GM12878 (cell line): Measurements from ENCODE around the gene GIMAP8. TPM values are rescaled to one million over a fixed set of nuclear protein-coding genes. Genes with fewer than 3 reads are reported as not detected.
A peak's percentile ranks its signal among the peaks of the same experiment; 100 is the strongest.

Experiments used
- ATAC-seq: fragments of 200-7000 bp; cut with Tn5 transposase; 3 replicates; pipeline ENCODE4 v1.9.1; 2020; ENCODE audit warnings: mild to moderate bottlenecking, moderate library complexity
- BruUV-seq: library from RNA; stranded (reverse); fragments of 400-500 nt; replicated peaks from 2 replicates; lab custom pipeline; 2021; lab: Mats Ljungman, UMichigan
- CTCF ChIA-PET: fragments of 300-600 bp; sonication (Branson Sonifier 250); formaldehyde crosslinking; extraction: SDS; loops from one replicate; lab custom pipeline; 2021; ENCODE audit warnings: inconsistent platforms; lab: Yijun Ruan, JAX
- POLR2A ChIA-PET: fragments of 350-600 bp; formaldehyde crosslinking; extraction: SDS; loops from one replicate; lab custom pipeline; 2021; ENCODE audit warnings: inconsistent platforms; lab: Charles Lee
- RAD21 ChIA-PET: fragments of 300-600 bp; sonication (Branson Sonifier 250); formaldehyde crosslinking; loops from one replicate; lab custom pipeline; 2023; ENCODE audit warnings: antibody characterized with exemption; ENCODE audit not compliant: unreplicated experiment; lab: Charles Lee
- SMC1A ChIA-PET: fragments of 300-600 bp; sonication (Branson Sonifier 250); formaldehyde crosslinking; loops from one replicate; lab custom pipeline; 2023; ENCODE audit not compliant: unreplicated experiment, uncharacterized antibody; lab: Charles Lee
- DNase-seq: peaks from one replicate; pipeline ENCODE4 v3.0.0-alpha.2; 2011; ENCODE audit warnings: low read depth, low spot score
- FAIRE-seq: peaks from 3 replicates; lab custom pipeline; 2011; peaks lifted over from hg19 to GRCh38; lab: Jason Lieb, UNC
- H2AFZ ChIP-seq: 2 replicates; pipeline ENCODE4 v1.6.0; 2011; ENCODE audit warnings: low read depth, low read length, control low read depth; ENCODE audit not compliant: control insufficient read depth
- H3K27ac ChIP-seq: 2 replicates; pipeline ENCODE4 v1.5.1; 2011; ENCODE audit warnings: control low read depth; ENCODE audit not compliant: control insufficient read depth, insufficient read depth
- H3K27me3 ChIP-seq, 2 experiments: replicated peaks in 1 of 2; 2 replicates each; pipeline versions ENCODE4 v1.6.0 to v1.6.1; 2011; ENCODE audit warnings: low read length in 1 of 2; ENCODE audit not compliant: control insufficient read depth in 2 of 2, insufficient read depth in 2 of 2
- H3K36me3 ChIP-seq, 2 experiments: 2 replicates each; pipeline ENCODE4 v1.5.1; 2011; ENCODE audit warnings: low read length in 1 of 2; ENCODE audit not compliant: control insufficient read depth in 2 of 2, insufficient read depth in 2 of 2
- H3K4me1 ChIP-seq: 2 replicates; pipeline ENCODE4 v1.6.1; 2011; ENCODE audit warnings: mild to moderate bottlenecking, low read length, moderate library complexity, mixed read lengths; ENCODE audit not compliant: control insufficient read depth, insufficient read depth
- H3K4me2 ChIP-seq: 2 replicates; pipeline ENCODE4 v1.6.0; 2011; ENCODE audit warnings: control low read depth; ENCODE audit not compliant: control insufficient read depth, insufficient read depth
- H3K4me3 ChIP-seq: fragments of 200-600 bp; sonication (generic); 2 replicates; pipeline ENCODE4 v1.5.1; 2016
- H3K79me2 ChIP-seq: 2 replicates; pipeline ENCODE4 v1.6.0; 2011; ENCODE audit warnings: low read length; ENCODE audit not compliant: control insufficient read depth, insufficient read depth
- H3K9ac ChIP-seq: 2 replicates; pipeline ENCODE4 v1.8.0; 2011; ENCODE audit warnings: low read length, control low read depth, mixed read lengths; ENCODE audit not compliant: control insufficient read depth, insufficient read depth
- H3K9me3 ChIP-seq: replicated peaks from 3 replicates; pipeline ENCODE4 v1.5.1; 2011; ENCODE audit warnings: mild to moderate bottlenecking, low read length; ENCODE audit not compliant: control insufficient read depth, insufficient read depth
- H4K20me1 ChIP-seq: 2 replicates; pipeline ENCODE4 v1.6.0; 2011; ENCODE audit not compliant: control insufficient read depth, insufficient read depth
- CBFB ChIP-seq: IDR thresholded peaks from 2 replicates; pipeline ENCODE4 v1.6.1; 2016; ENCODE audit warnings: antibody characterized with exemption, low read depth
- IKZF2 ChIP-seq, 2 experiments: fragments of 450-650 bp; IDR thresholded peaks; 2 replicates each; pipeline ENCODE4 v1.6.1; 2017; ENCODE audit warnings: mild to moderate bottlenecking in 2 of 2, moderate library complexity in 2 of 2
- KDM1A ChIP-seq: fragments of 200-600 bp; sonication (generic); IDR thresholded peaks from 2 replicates; pipeline ENCODE4 v1.6.1; 2016; ENCODE audit warnings: borderline replicate concordance
- MEF2B ChIP-seq: fragments of 450-650 bp; IDR thresholded peaks from 2 replicates; pipeline ENCODE4 v1.6.1; 2018; ENCODE audit warnings: mild to moderate bottlenecking, moderate library complexity; ENCODE audit not compliant: partially characterized antibody, poor library complexity, severe bottlenecking
- PAX5 ChIP-seq: IDR thresholded peaks from 2 replicates; pipeline ENCODE4 v1.6.1; 2011; ENCODE audit warnings: low read depth, low read length, borderline replicate concordance
- POLR2A ChIP-seq: IDR thresholded peaks from 2 replicates; pipeline ENCODE4 v1.6.1; 2011; ENCODE audit warnings: low read depth, mild to moderate bottlenecking, low read length
- POLR2AphosphoS5 ChIP-seq: IDR thresholded peaks from 2 replicates; pipeline ENCODE4 v1.6.1; 2011; ENCODE audit warnings: mild to moderate bottlenecking, low read length, inconsistent platforms
- POU2F2 ChIP-seq: IDR thresholded peaks from 3 replicates; pipeline ENCODE4 v1.6.1; 2011; ENCODE audit warnings: low read depth, mild to moderate bottlenecking, low read length, borderline replicate concordance
- RAD21 ChIP-seq: IDR thresholded peaks from 2 replicates; pipeline ENCODE4 v1.6.1; 2011; ENCODE audit warnings: mild to moderate bottlenecking, low read depth, low read length, moderate library complexity; ENCODE audit not compliant: insufficient read depth
- TAF1 ChIP-seq: IDR thresholded peaks from 2 replicates; pipeline ENCODE4 v1.6.1; 2011; ENCODE audit warnings: mild to moderate bottlenecking, low read depth, low read length, borderline replicate concordance
- USF2 ChIP-seq: IDR thresholded peaks from 2 replicates; pipeline ENCODE4 v1.6.1; 2011; ENCODE audit warnings: low read depth, low read length, improper control_type of control experiment, borderline replicate concordance
- WGBS: methylation state at CpG from one replicate; pipeline ENCODE4 v1.1.6; 2016; ENCODE audit warnings: low lambda C conversion rate; ENCODE audit not compliant: insufficient replicate concordance, insufficient coverage; ENCODE audit errors: missing lambda C conversion rate; 5-methylcytosine and 5-hydroxymethylcytosine counted together
- in situ Hi-C: fragments of 300-500 bp; cut with MboI; formaldehyde crosslinking; loops from 9 replicates; pipeline ENCODE4 v1.14.3; 2018; ENCODE audit warnings: mixed read lengths
- intact Hi-C: fragments of 100-400 bp; cut with micrococcal nuclease; formaldehyde crosslinking; loops from one replicate; pipeline ENCODE4 v1.14.2; 2022; ENCODE audit not compliant: unreplicated experiment
- polyA plus RNA-seq, 11 experiments: library from polyadenylated mRNA; depleted of rRNA in 4 of 11; unstranded in 6 of 11; stranded (reverse) in 5 of 11; fragments of >200 nt; fragmentation: Nextera tagmentation in 4 of 11; fragmentation: Illumina TruSeq in 1 of 11; extraction: Ambion mirVana in 4 of 11; extraction: Trizol in 1 of 11; gene quantifications; 1 replicate in 1 of 11; 2 replicates in 10 of 11; pipeline versions ENCODE4 v1.2.1 to v1.2.3, GENCODE V29; 2011 to 2016; ENCODE audit warnings: inconsistent platforms in 2 of 11, missing spikeins in 2 of 11, low read depth in 1 of 11
- total RNA-seq, 4 experiments: library from RNA; depleted of rRNA in 3 of 4; stranded (reverse); fragments of >200 nt in 3 of 4; fragmentation: Illumina TruSeq in 1 of 4; extraction: Trizol in 1 of 4; gene quantifications; 2 replicates each; pipeline versions ENCODE4 v1.2.1 to v1.2.3, GENCODE V29; 2013 to 2021

The GIMAP8 gene
- total and polyA plus RNA-seq, 10 of the 15 experiments (the other 5 are each of a cell fraction or from before 2014, with no cell fraction given) = 0.66 to 9.7 (median 4.7) TPM

- no peak for TF ChIP-seq KDM1A
- no peak for TF ChIP-seq IKZF2 (IDR thresholded peaks at IDR 0.05)
- TF ChIP-seq RAD21 = no peak
Observed at GRCh38 chr7:150513758-150514157, 63.3 kb downstream of the GIMAP8 start (continued).

GRCh38 chr7:150514748-150515222 lies 64.4 kb downstream of the GIMAP8 start, which contains the start of gene GIMAP7:
Gene GIMAP7 (plus strand): TSS chr7:150514872. CDS start chr7:150519975, 5,103 bp downstream.
- POLR2A ChIA-PET = no interaction called here
- peak; percentile 7 for FAIRE-seq
- peak; percentile 56 for DNase-seq
- Histone ChIP-seq H3K4me1 (no peaks in the 10 kb centered on the region; the same call in 1 of the 2 replicates), H3K79me2 (peaks cover 24% of the 10 kb centered on the region), H3K9me3 (peaks cover 1% of the 10 kb centered on the region; the same call in 1 of the 3 replicates), H3K4me3 (peak within 1 kb of the TSS; percentile 80), H3K27ac (peak within 1 kb of the TSS; percentile 63), H4K20me1 (no peaks in the 10 kb centered on the region), H3K36me3 (no peaks in the 10 kb centered on the region), H3K9ac (peak within 1 kb of the TSS; percentile 72), H3K27me3 (no peaks in the 10 kb centered on the region), H2AFZ (peak within 1 kb of the TSS; percentile 50), H3K4me2 (peak within 1 kb of the TSS; percentile 66)
- RAD21 ChIA-PET = interaction anchor here (0.8 kb wide), 1 partner anchor 66 kb away, joined by 3 read pairs; no protein-coding TSS in a partner anchor
- in situ Hi-C loops (no loop called here), intact Hi-C loops (no loop called here)
- 0% methylated on average over 3 of the region's 3 CpGs for WGBS
- peak; percentile 47; the same call in 1 of the 2 replicates for TF ChIP-seq POLR2AphosphoS5
- peak; percentile 15; the same call in 1 of the 3 replicates for TF ChIP-seq POU2F2
- no peak for TF ChIP-seq USF2
- TF ChIP-seq CBFB = no peak
- peak; percentile 67 for TF ChIP-seq POLR2A
- TF ChIP-seq TAF1 = peak; percentile 56; the same call in 1 of the 2 replicates
- TF ChIP-seq MEF2B = peak; percentile 16
- TF ChIP-seq PAX5 = 0 out of 2 replicates have a peak, but pooled peaks have one; percentile 23
- SMC1A ChIA-PET = interaction anchor here (1.3 kb wide), 1 partner anchor 153 kb away, joined by 4 read pairs; no protein-coding TSS in a partner anchor
- CTCF ChIA-PET = interaction anchor here (1.2 to 1.5 kb wide), 2 partner anchors 66 to 240 kb away, joined by 4 read pairs; no protein-coding TSS in a partner anchor
- no TSS peak for BruUV-seq
- ATAC-seq = peak; percentile 85
